Measurements from ENCODE around the gene OSBP2. TPM values are rescaled to one million over a fixed set of nuclear protein-coding genes. Genes with fewer than 3 reads are reported as not detected.

Gene OSBP2
- total RNA-seq, 1 donor from 2014 or later = 22.2 TPM

DNA sequence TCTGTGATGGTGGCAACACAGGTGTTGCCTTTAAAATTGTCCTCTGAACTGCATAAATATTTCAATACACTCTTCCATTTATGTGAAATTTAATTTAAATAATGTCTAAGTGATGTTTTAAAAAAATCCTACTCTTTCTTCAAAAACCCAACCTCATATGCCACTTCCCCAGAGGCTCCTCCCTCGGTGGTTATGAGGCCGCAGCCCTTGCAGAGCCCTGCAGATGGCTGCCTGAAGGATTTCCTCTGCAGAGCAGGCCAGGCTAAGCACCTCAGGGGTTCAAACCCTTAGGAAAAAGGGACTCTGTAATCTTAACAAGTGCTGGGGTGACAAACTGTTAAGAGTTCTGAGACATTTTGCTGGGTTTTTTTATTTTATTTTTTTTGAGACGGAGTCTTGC is 248.7 kb downstream of the OSBP2 start:
- Histone ChIP-seq H3K9me3 (replicated peaks) (no peaks in the 10 kb centered on the region), H3K4me3 (no peak overlapping the region), H3K27ac (replicated peaks) (no peak overlapping the region), H3K4me1 (peaks cover 34% of the 10 kb centered on the region), H3K36me3 (peaks cover 94% of the 10 kb centered on the region), H3K27me3 (ENCODE audit: low read depth) (no peaks in the 10 kb centered on the region)
- TF ChIP-seq, protein P1, sequence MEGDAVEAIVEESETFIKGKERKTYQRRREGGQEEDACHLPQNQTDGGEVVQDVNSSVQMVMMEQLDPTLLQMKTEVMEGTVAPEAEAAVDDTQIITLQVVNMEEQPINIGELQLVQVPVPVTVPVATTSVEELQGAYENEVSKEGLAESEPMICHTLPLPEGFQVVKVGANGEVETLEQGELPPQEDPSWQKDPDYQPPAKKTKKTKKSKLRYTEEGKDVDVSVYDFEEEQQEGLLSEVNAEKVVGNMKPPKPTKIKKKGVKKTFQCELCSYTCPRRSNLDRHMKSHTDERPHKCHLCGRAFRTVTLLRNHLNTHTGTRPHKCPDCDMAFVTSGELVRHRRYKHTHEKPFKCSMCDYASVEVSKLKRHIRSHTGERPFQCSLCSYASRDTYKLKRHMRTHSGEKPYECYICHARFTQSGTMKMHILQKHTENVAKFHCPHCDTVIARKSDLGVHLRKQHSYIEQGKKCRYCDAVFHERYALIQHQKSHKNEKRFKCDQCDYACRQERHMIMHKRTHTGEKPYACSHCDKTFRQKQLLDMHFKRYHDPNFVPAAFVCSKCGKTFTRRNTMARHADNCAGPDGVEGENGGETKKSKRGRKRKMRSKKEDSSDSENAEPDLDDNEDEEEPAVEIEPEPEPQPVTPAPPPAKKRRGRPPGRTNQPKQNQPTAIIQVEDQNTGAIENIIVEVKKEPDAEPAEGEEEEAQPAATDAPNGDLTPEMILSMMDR (IDR thresholded peaks at IDR 0.05; ENCODE audit: borderline replicate concordance) = no peak
- DNase-seq = no peak
- intact Hi-C loops (cut with micrococcal nuclease) = no loop called here

DNA sequence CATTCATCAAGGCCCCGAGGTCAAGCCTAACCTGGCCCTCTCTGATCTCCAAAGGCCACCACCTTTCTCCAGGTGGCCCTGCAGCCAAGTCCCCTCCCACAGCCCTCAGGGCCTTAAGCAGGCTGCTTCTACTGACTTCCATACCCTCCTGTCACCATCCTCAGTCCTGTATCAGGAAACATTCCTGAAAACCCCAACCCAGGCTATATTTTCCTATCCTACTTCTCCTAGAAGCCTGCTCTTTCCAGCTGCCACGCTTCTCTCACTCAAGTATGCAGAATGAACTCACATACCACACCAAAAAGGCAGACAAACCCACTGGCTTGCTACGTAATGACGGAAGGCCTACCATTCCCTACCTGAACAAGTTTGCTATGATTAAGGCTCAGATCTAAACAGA is 250.3 kb downstream of the OSBP2 start:
- TF ChIP-seq, protein P1 (IDR thresholded peaks at IDR 0.05; ENCODE audit: borderline replicate concordance) = no peak

DNA sequence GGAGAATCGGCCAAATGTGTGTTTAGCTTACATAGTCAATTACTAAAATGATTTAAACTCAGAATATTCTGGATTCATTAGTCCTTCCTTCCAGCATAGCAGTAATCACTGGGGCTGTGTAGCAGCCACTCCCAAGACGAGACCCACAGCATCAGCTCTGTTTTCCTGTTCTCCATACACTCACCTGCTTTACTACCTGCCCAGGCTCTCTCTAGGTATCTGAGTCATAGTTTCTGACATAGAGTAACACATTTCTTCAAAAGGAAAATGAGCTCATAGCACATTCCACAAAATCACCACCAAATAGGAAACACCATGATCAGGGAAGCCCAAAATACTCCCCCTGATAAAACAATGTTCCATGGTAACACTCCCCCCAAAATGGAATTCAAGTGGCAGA is 251.0 kb downstream of the OSBP2 start:
- H3K4me1 ChIP-seq = peaks cover 46% of the 10 kb centered on the region
- peak overlapping the region; percentile 75 for H3K27ac ChIP-seq (replicated peaks)
- no peak for DNase-seq
- no peaks in the 10 kb centered on the region for H3K27me3 ChIP-seq (ENCODE audit: low read depth)
- intact Hi-C loops (cut with micrococcal nuclease) = loop anchor here (5.0 kb wide), 2 partner anchors 142 to 202 kb away; no protein-coding TSS in a partner anchor
- no peak overlapping the region for H3K4me3 ChIP-seq
- peaks cover 94% of the 10 kb centered on the region for H3K36me3 ChIP-seq
- no peaks in the 10 kb centered on the region for H3K9me3 ChIP-seq (replicated peaks)
- TF ChIP-seq, protein P1 (IDR thresholded peaks at IDR 0.05; ENCODE audit: borderline replicate concordance) = no peak

More for the DNA sequence above, 250.3 kb downstream of the OSBP2 start:
- DNase-seq = no peak
- H3K36me3 ChIP-seq = peaks cover 94% of the 10 kb centered on the region
- H3K27ac ChIP-seq (replicated peaks) = no peak overlapping the region
- no peaks in the 10 kb centered on the region for H3K9me3 ChIP-seq (replicated peaks)
- H3K4me1 ChIP-seq = peaks cover 46% of the 10 kb centered on the region
- intact Hi-C loops (cut with micrococcal nuclease) = loop anchor here (5.0 kb wide), 2 partner anchors 142 to 202 kb away; no protein-coding TSS in a partner anchor
- no peak overlapping the region for H3K4me3 ChIP-seq
- H3K27me3 ChIP-seq (ENCODE audit: low read depth) = no peaks in the 10 kb centered on the region

DNA sequence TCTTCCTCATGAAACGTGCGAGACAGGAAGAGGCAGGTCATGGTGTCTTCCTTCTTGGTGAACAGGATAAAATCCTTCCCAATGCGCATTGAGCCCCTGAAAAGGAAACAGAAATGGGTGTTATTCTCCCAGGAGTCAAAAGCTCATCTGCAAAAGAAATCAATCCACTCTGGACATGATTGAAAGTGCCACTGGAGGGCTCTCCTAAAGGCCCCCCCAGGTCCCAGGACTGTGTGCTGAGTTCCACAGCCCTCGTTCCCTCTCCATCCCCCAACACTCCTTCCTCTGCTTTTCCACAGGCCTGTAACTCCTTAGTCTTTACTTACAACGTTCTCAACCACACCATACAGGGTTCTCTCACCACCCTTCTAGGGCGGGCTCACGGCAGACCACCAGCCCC is 251.7 kb downstream of the OSBP2 start:
- Histone ChIP-seq H3K9me3 (replicated peaks) (no peaks in the 10 kb centered on the region), H3K27ac (replicated peaks) (peak overlapping the region; percentile 75), H3K4me3 (no peak overlapping the region), H3K4me1 (peaks cover 41% of the 10 kb centered on the region), H3K27me3 (ENCODE audit: low read depth) (no peaks in the 10 kb centered on the region), H3K36me3 (peaks cover 94% of the 10 kb centered on the region)
- TF ChIP-seq, protein P1 (IDR thresholded peaks at IDR 0.05; ENCODE audit: borderline replicate concordance) = no peak
- intact Hi-C loops (cut with micrococcal nuclease) = loop anchor here (5.0 kb wide), 2 partner anchors 141 to 201 kb away; no protein-coding TSS in a partner anchor
- DNase-seq = no peak

DNA sequence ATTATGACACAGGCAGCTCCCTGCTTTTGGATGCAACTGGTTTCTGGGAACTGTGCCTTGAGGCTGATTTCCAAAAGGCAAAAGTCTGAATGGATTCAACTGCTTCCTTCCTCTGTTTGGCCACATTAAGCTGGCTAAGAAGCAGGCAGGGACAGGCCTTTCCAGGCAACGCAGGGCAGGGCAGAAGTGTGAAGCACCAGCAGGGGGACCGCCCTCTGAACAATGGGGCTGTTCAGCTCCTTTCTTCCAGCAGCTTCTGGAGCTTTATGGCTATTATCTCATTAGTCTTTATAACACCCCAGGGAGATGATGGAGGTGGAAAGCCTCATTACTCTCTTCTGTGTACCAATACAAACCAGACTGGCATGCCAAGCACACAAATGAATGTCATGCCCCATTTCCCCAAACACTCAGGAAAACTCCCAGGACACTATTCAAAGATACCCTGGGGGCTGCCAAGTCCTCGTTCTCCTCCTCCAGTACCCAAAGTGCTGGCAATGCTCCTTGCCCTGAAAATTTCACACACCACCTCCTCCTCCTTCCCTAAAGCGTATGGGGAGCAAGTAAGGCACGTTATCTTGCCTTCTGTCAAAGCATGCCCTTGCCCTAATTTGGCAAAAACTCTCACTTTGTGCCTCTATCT is 252.6 kb downstream of the OSBP2 start:
- intact Hi-C loops (cut with micrococcal nuclease) = loop anchor here (5.0 kb wide), 2 partner anchors 140 to 200 kb away; no protein-coding TSS in a partner anchor
- H3K4me1 ChIP-seq = peaks cover 40% of the 10 kb centered on the region
- DNase-seq = peak; percentile 31
- peaks cover 94% of the 10 kb centered on the region for H3K36me3 ChIP-seq
- no peak overlapping the region for H3K4me3 ChIP-seq
- peak overlapping the region; percentile 75 for H3K27ac ChIP-seq (replicated peaks)
- H3K9me3 ChIP-seq (replicated peaks) = no peaks in the 10 kb centered on the region
- TF ChIP-seq, protein P1 (IDR thresholded peaks at IDR 0.05; ENCODE audit: borderline replicate concordance) = no peak
- H3K27me3 ChIP-seq (ENCODE audit: low read depth) = no peaks in the 10 kb centered on the region

Measured in left ventricle myocardium inferior (tissue), 1 donor.